BLaER1 treated with 17β-estradiol and CSF1 and Interleukin-3, amounts not matched to agents 10 nM and 100 nM (cell line): ENCODE data around the gene CADM4.
"Not testable (repeated sequence)": the region's sequence is repeated elsewhere in the genome, so short reads cannot be mapped to it uniquely, and the experiment has no call there.

Experiments used
- H3K27ac ChIP-seq, 11 experiments: shearing (Covaris generic); formaldehyde crosslinking; 2 replicates each; pipeline ENCODE4 v1.8.1; 2022
- H3K27me3 ChIP-seq, 11 experiments: shearing (Covaris generic); formaldehyde crosslinking; 2 replicates each; pipeline ENCODE4 v1.8.1; 2022
- H3K36me3 ChIP-seq, 11 experiments: shearing (Covaris generic); formaldehyde crosslinking; 2 replicates each; pipeline ENCODE4 v1.8.1; 2022
- H3K4me1 ChIP-seq, 10 experiments: shearing (Covaris generic); formaldehyde crosslinking; 2 replicates each; pipeline ENCODE4 v1.8.1; 2022
- H3K4me2 ChIP-seq, 11 experiments: shearing (Covaris generic); formaldehyde crosslinking; 2 replicates each; pipeline ENCODE4 v1.8.1; 2022
- H3K4me3 ChIP-seq, 10 experiments: shearing (Covaris generic); formaldehyde crosslinking; 2 replicates each; pipeline ENCODE4 v1.8.1; 2022
- H3K9ac ChIP-seq, 11 experiments: shearing (Covaris generic); formaldehyde crosslinking; 2 replicates each; pipeline ENCODE4 v1.8.1; 2022
- H3K9me3 ChIP-seq, 11 experiments: shearing (Covaris generic); formaldehyde crosslinking; replicated peaks in 1 of 11; 2 replicates each; pipeline ENCODE4 v1.8.1; 2022
- H4K20me1 ChIP-seq, 11 experiments: shearing (Covaris generic); formaldehyde crosslinking; 2 replicates each; pipeline ENCODE4 v1.8.1; 2022
- Cebpa-rat ChIP-seq, 11 experiments: shearing (Covaris generic); IDR thresholded peaks; 2 replicates each; pipeline ENCODE4 v1.8.1; 2022

Gene CADM4

GRCh38 chr19:43605875-43606568 is 33.6 kb downstream of the CADM4 start:
- H3K4me1 ChIP-seq = peaks cover 24 to 86% (median 74%) of the 10 kb centered on the region in 10 experiments
- no peaks in the 10 kb centered on the region for H3K9me3 ChIP-seq
- H3K4me3 ChIP-seq = no peak overlapping the region
- H4K20me1 ChIP-seq = peaks cover 0 to 55% (median 19%) of the 10 kb centered on the region in 11 experiments; a peak in 15 of 22 replicates
- H3K4me2 ChIP-seq = peak overlapping the region in 5 of 11 experiments; percentile 2 to 96 (median 94); a peak in 5 of 22 replicates
- H3K9ac ChIP-seq = peak overlapping the region in 1 of 11 experiments; percentile 21; a peak in 2 of 22 replicates
- peaks cover 19 to 66% (median 52%) of the 10 kb centered on the region in 11 experiments; a peak in 21 of 22 replicates for H3K36me3 ChIP-seq
- H3K27ac ChIP-seq = peak overlapping the region in 1 of 11 experiments; percentile 80; a peak in 1 of 22 replicates
- H3K27me3 ChIP-seq = no peaks in the 10 kb centered on the region
- no peak for TF ChIP-seq Cebpa-rat (IDR thresholded peaks at IDR 0.05)

GRCh38 chr19:43600326-43600725 is 39.3 kb downstream of the CADM4 start:
- peaks cover 40 to 66% (median 50%) of the 10 kb centered on the region in 11 experiments for H3K36me3 ChIP-seq
- not testable (repeated sequence) for H3K4me3 ChIP-seq, H3K4me2 ChIP-seq, H3K27me3 ChIP-seq, H3K9me3 ChIP-seq, H3K27ac ChIP-seq
- peak overlapping the region in 1 of 11 experiments; percentile 15; a peak in 1 of 22 replicates for H3K9ac ChIP-seq
- peaks cover 24 to 67% (median 64%) of the 10 kb centered on the region in 10 experiments for H3K4me1 ChIP-seq
- H4K20me1 ChIP-seq = peaks cover 0 to 44% (median 4%) of the 10 kb centered on the region in 11 experiments; a peak in 7 of 22 replicates

- TF ChIP-seq Cebpa-rat (IDR thresholded peaks at IDR 0.05) = no peak
- H3K27ac ChIP-seq = no peak overlapping the region
- no peak overlapping the region for H3K4me3 ChIP-seq
- peak overlapping the region in 4 of 11 experiments; percentile 15 to 92 (median 31); a peak in 5 of 22 replicates for H3K9ac ChIP-seq
- H4K20me1 ChIP-seq = peaks cover 0 to 42% (median 4%) of the 10 kb centered on the region in 11 experiments; a peak in 8 of 22 replicates
- H3K4me1 ChIP-seq = peaks cover 24 to 64% (median 60%) of the 10 kb centered on the region in 10 experiments
- peaks cover 40 to 60% (median 48%) of the 10 kb centered on the region in 11 experiments for H3K36me3 ChIP-seq
- no peak overlapping the region for H3K4me2 ChIP-seq
- H3K9me3 ChIP-seq = no peaks in the 10 kb centered on the region
- no peaks in the 10 kb centered on the region for H3K27me3 ChIP-seq
Measured at GRCh38 chr19:43599635-43600295, 39.9 kb downstream of the CADM4 start.

- no peaks in the 10 kb centered on the region for H3K9me3 ChIP-seq
- peak overlapping the region in 3 of 11 experiments; percentile 91 to 98 (median 93); a peak in 5 of 22 replicates for H3K27ac ChIP-seq
- no peak for TF ChIP-seq Cebpa-rat (IDR thresholded peaks at IDR 0.05)
- peaks cover 0 to 42% (median 12%) of the 10 kb centered on the region in 11 experiments; a peak in 15 of 22 replicates for H4K20me1 ChIP-seq
- H3K4me1 ChIP-seq = peaks cover 33 to 64% (median 58%) of the 10 kb centered on the region in 10 experiments
- H3K4me3 ChIP-seq = peak overlapping the region in 7 of 10 experiments; percentile 65 to 90 (median 83); a peak in 11 of 20 replicates
- peak overlapping the region; percentile 87 to 98 (median 92); a peak in 19 of 22 replicates for H3K9ac ChIP-seq
- H3K36me3 ChIP-seq = peaks cover 48 to 68% (median 56%) of the 10 kb centered on the region in 11 experiments
- H3K27me3 ChIP-seq = no peaks in the 10 kb centered on the region
- H3K4me2 ChIP-seq = peak overlapping the region; percentile 92 to 99 (median 98)
Measured at GRCh38 chr19:43598445-43599240, 41.0 kb downstream of the CADM4 start.

GRCh38 chr19:43597876-43598275 is 41.8 kb downstream of the CADM4 start:
- Histone ChIP-seq H3K27ac (peak overlapping the region in 10 of 11 experiments; percentile 88 to 98 (median 93); a peak in 16 of 22 replicates), H3K4me3 (peak overlapping the region; percentile 65 to 90 (median 82); a peak in 18 of 20 replicates), H3K36me3 (peaks cover 56 to 72% (median 64%) of the 10 kb centered on the region in 11 experiments)

GRCh38 chr19:43596842-43597461 is 42.7 kb downstream of the CADM4 start:
- no peak for TF ChIP-seq Cebpa-rat (IDR thresholded peaks at IDR 0.05)
- Histone ChIP-seq H3K9ac (peak overlapping the region; percentile 87 to 98 (median 92)), H4K20me1 (peaks cover 0 to 53% (median 27%) of the 10 kb centered on the region in 11 experiments; a peak in 17 of 22 replicates), H3K4me3 (peak overlapping the region; percentile 65 to 90 (median 82)), H3K27ac (peak overlapping the region; percentile 86 to 98 (median 93)), H3K4me2 (peak overlapping the region; percentile 92 to 99 (median 98)), H3K27me3 (no peaks in the 10 kb centered on the region), H3K9me3 (no peaks in the 10 kb centered on the region), H3K36me3 (peaks cover 58 to 72% (median 64%) of the 10 kb centered on the region in 11 experiments), H3K4me1 (peaks cover 41 to 55% (median 45%) of the 10 kb centered on the region in 10 experiments)

More at GRCh38 chr19:43597876-43598275, 41.8 kb downstream of the CADM4 start:
- H3K9me3 ChIP-seq = no peaks in the 10 kb centered on the region
- H3K9ac ChIP-seq = peak overlapping the region; percentile 87 to 98 (median 92); a peak in 21 of 22 replicates
- H4K20me1 ChIP-seq = peaks cover 0 to 44% (median 18%) of the 10 kb centered on the region in 11 experiments; a peak in 16 of 22 replicates
- H3K4me1 ChIP-seq = peaks cover 41 to 63% (median 55%) of the 10 kb centered on the region in 10 experiments
- no peak for TF ChIP-seq Cebpa-rat (IDR thresholded peaks at IDR 0.05)
- H3K27me3 ChIP-seq = no peaks in the 10 kb centered on the region
- peak overlapping the region; percentile 92 to 99 (median 98) for H3K4me2 ChIP-seq

- H4K20me1 ChIP-seq = peaks cover 0 to 58% (median 34%) of the 10 kb centered on the region in 11 experiments; a peak in 17 of 22 replicates
- no peak for TF ChIP-seq Cebpa-rat (IDR thresholded peaks at IDR 0.05)
- H3K4me2 ChIP-seq = peak within 1 kb of the TSS; percentile 94 to 99 (median 99)
- H3K9ac ChIP-seq = peak within 1 kb of the TSS; percentile 87 to 98 (median 92)
- no peaks in the 10 kb centered on the region for H3K9me3 ChIP-seq
- no peaks in the 10 kb centered on the region for H3K27me3 ChIP-seq
- peaks cover 58 to 72% (median 63%) of the 10 kb centered on the region in 11 experiments for H3K36me3 ChIP-seq
- H3K4me3 ChIP-seq = peak within 1 kb of the TSS; percentile 76 to 90 (median 82)
- H3K27ac ChIP-seq = peak within 1 kb of the TSS; percentile 86 to 98 (median 93)
- peaks cover 34 to 50% (median 41%) of the 10 kb centered on the region in 10 experiments for H3K4me1 ChIP-seq
Measured at GRCh38 chr19:43595999-43596841, 43.4 kb downstream of the CADM4 start, which contains the start of the genes IRGQ and ZNF576. Gene IRGQ (minus strand): TSS chr19:43596134. CDS start chr19:43595338, 796 bp downstream. Gene ZNF576 (plus strand): TSS chr19:43596595. CDS start chr19:43597109, 514 bp downstream.
